HG03457 (cell line): Measurements from ENCODE around the gene FERMT2.
"Not testable (repeated sequence)": the region's sequence is repeated elsewhere in the genome, so short reads cannot be mapped to it uniquely, and the experiment has no call there.

Experiments
- ATAC-seq: cut with Tn5 transposase; IDR thresholded peaks from one replicate; pipeline ENCODE4 v1.9.1; 2021; ENCODE audit warnings: moderate number of reproducible peaks; ENCODE audit not compliant: unreplicated experiment

Gene FERMT2

GRCh38 chr14:52868911-52869618 lies 81.8 kb downstream of the FERMT2 start:
- ATAC-seq: no peak

GRCh38 chr14:52864893-52865292 lies 86.0 kb downstream of the FERMT2 start:
- not testable (repeated sequence) for ATAC-seq

- ATAC-seq: no peak
Observed at GRCh38 chr14:52863334-52863700, 87.5 kb downstream of the FERMT2 start.

DNA sequence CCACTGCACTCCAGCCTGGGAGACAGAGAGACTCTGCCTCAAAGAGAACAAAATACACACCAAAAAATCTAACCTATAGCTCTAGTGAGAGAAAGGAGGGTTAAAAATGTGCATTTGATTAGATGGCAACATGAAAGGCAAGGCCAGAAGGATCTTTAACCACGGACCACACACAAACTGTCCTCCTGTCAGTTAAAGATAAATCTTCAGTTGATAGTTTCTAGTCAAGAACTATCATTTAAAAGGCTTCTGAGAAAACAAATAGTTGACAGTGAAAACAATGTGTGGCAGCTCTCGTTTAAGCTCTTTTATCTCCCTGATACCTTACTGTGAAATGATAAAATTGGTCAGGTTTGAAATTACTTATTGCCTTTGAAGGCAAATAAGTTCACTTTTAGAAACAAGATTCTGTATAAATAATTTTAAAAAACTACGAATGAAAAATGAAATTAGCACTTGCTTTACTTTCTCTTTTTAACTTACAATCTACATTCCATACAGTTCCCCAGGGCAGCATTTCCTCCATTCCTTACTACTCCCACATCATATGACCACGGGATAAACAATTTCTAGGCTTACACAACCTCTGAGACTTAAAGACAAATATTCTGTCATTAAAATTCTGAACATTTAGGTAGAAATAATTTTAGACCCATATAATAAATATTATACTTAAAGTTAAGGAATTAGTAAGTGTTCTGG lies 88.1 kb downstream of the FERMT2 start:
- no peak for ATAC-seq

DNA sequence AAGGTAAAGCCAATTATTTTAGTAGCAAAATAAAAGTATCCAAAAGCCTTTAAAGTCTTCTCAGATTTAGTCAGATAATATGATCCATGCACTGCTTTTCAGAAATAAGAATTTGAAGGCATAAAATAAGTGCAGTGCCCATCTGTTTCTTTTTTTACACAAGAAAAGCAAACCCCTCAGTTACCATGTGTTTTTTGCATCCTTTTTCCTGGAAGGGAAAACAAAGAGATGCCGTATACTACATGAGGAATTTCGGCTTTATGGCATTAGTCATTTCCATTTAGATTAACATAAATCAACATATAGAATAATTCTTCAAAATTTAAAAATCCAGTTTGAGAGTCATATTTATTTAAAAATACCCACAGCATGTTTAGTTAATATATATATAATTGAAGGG lies 89.4 kb downstream of the FERMT2 start:
- ATAC-seq: no peak

DNA sequence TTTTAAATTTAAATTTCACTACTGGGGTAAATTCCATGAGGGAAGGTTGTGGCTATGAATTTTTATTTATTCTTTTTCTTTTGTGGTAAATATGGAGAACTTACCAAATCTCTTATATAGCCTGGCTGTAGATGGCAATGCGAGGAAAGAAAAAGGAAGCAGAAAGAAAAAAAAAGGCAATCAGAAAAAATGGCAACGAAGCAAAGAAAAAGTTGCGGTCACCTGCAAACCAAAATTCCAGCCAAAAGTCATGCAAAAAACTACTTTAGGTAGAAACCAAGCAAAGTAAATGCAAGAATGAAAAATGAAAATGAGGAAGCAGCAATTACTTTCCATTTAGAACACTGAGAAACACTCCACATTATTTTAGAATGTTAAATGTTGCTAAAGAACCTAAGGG lies 89.9 kb downstream of the FERMT2 start:
- ATAC-seq: no peak

GRCh38 chr14:52860209-52860608 lies 90.6 kb downstream of the FERMT2 start:
- ATAC-seq: no peak

GRCh38 chr14:52856139-52856538 lies 94.7 kb downstream of the FERMT2 start:
- no peak for ATAC-seq

DNA sequence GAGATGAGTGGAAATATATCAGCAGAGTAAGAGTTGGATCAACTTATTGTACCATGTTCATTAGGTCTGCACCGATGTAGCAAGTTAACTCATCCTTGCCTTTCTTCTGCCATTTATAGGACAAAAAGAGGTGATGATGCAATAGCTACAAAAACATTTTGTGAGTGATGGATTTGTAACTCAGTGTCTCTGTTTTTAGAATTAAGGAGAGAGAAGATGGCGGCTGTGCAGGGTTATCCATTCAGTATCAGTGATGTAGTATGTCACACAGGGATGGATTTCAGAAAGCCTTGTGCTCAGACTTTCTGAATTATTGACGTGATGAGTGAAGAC lies 97.4 kb downstream of the FERMT2 start:
- ATAC-seq: no peak

- ATAC-seq: no peak
Observed at GRCh38 chr14:52852810-52853521, 97.9 kb downstream of the FERMT2 start.

- ATAC-seq: no peak
Observed at GRCh38 chr14:52850451-52850909, 100.4 kb downstream of the FERMT2 start.

DNA sequence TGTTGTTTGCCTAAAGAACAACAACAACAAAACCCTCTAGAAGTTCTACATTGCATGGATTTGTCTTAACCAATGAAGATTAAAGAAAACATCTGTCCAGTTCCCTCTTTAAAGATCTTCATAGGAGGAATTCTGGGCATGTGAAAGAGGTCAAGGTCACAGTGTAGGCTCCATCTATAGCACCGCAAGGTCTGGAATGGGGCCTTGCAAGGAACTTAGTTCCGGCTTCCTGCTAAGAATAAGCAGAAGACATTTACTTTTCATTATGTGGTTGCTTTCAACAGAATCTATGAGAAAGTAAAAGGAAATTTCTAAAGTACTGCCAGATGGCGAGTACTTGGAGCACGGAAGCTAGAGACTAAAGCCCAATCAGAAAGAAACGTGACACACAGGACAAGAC lies 102.2 kb downstream of the FERMT2 start:
- no peak for ATAC-seq

GRCh38 chr14:52846591-52846990 lies 104.3 kb downstream of the FERMT2 start:
- ATAC-seq: no peak

GRCh38 chr14:52845081-52845480 lies 105.8 kb downstream of the FERMT2 start:
- ATAC-seq: no peak

DNA sequence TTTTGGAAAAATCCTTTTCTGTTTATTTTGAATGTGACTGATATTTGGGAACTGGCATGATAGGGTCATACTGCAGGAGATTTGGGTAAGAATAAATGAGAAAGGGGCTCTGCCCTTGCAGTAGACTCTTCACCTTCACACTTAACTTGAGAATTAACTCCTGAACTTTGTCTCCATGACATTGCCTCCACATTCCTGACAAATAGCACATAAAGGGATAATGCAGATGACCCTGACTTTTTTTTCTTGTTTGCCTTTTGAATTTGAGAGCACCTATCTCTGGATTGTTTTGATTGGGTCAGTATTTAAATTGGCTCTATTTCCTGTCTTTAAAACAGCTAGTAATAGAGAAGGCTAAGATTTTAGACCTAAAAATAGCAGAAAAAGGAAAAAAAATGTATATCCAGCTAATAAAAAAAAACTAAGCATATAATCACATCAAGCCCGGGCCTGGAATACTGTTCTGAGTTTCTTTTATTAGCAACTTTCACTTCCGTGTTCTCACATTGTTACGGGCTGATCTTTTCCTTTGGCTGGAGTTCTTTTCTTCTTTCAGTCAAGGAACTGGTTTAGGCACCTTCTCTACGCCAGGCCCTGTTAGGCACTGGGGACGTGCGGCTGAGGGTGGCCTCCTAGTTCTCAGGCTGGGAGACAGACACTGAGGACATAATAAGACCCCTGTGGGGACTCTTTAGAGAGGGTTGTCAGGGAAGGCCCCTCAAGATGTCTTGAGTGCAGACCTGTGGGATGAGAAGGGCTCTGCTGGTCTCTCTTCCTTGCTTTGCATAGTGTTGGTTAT lies 106.4 kb downstream of the FERMT2 start:
- ATAC-seq: no peak

- no peak for ATAC-seq
Observed at GRCh38 chr14:52840877-52841276, 110.0 kb downstream of the FERMT2 start.

GRCh38 chr14:52837451-52837850 lies 113.4 kb downstream of the FERMT2 start:
- ATAC-seq: no peak

GRCh38 chr14:52836063-52836462 lies 114.8 kb downstream of the FERMT2 start:
- ATAC-seq: no peak

DNA sequence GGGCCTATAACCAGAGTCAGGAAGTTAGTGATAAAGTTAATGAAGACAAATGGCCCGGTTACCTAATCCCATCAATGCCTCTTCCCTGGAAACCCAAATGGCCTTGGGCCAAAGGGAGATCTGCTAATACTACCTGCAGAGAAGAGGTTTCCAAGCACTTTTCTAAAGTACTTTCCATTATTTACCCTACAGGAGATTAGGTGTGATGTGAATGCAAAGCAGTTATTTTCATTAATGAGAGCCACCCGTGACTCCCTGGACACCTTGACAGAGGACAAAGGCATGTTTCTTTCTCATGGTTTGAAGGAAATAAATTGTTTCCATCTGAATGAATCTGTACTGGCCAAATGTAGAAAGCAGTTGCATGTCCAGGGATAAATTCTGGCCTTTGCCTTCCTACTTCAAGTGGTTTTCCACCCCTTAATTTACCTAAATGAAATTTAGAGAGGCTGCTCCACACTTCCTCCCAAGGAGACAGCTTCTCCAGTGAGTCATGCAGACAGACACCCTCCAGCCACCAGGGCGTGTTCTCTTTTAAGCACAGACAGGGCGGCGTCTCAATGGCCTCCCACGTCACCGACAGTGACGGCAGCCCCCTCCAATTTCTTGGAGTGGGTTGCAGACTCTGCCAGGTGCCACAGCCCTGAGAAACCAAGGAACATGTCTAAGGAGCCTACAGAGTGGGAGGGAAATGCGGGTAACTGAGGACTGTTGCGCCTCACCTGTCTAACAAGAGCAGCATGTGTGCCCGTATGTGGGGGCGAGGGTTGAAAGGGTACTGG lies 115.5 kb downstream of the FERMT2 start:
- no peak for ATAC-seq

DNA sequence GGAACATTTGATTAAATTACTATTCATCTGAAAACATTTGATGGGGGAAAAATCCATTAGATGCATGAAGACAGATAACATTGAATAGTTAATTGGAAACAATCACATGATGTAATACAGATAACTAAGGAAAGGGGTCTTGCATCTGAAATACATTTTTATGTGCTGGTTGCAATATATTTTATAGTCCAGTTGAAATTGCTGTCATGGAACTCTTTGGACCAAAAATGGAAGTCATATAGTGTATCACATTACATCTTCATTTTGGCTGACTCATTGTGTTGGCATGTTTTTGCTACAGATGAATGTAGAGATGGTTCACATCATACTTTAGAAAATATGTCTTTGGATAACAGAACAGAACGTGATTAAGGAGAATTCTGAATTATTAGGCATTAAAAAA lies 116.4 kb downstream of the FERMT2 start:
- ATAC-seq: no peak

DNA sequence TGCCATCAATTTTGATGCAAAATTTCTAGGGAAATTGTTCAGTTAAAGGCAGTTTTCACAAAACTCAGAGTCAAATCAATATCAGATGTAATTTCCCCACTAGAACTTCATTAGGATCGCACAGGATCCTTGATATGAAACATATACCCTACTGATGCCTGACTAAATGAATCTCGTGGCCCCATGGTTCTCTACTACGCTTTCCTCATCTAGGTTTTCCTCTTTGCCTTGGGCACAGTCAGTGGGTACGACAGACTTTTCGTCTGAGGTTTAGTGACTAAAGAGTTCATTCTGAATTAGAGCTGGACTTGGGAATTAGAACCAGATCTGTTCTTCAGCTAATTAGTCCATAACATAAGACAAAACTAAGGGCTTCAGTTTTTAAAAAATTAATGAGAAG lies 117.0 kb downstream of the FERMT2 start:
- ATAC-seq: no peak
